HEK293 (cell line): ENCODE data around the gene EYS.

Source experiments
- CTCF ChIA-PET: fragments of 350-600 bp; formaldehyde crosslinking; extraction: SDS; loops from one replicate; lab custom pipeline; 2021; ENCODE audit warnings: antibody characterized with exemption; lab: Yijun Ruan, JAX
- POLR2A ChIA-PET: fragments of 300-600 bp; formaldehyde crosslinking; extraction: SDS; loops from one replicate; lab custom pipeline; 2020; ENCODE audit warnings: antibody characterized with exemption, inconsistent platforms; lab: Yijun Ruan, JAX
- H3K27ac ChIP-seq: fragments of 200-500 bp; sonication (Bioruptor generic); 2 replicates; pipeline ENCODE4 v1.5.1; 2014; ENCODE audit warnings: low read depth, low read length, control low read depth, inconsistent platforms; ENCODE audit errors: extremely low read depth
- H3K36me3 ChIP-seq, 2 experiments: fragments of 200-500 bp in 1 of 2; sonication (Bioruptor generic) in 1 of 2; 1 replicate in 1 of 2; 2 replicates in 1 of 2; pipeline ENCODE4 v1.5.1; 2014 to 2017; ENCODE audit warnings: inconsistent platforms in 2 of 2, low read length in 2 of 2; ENCODE audit not compliant: control insufficient read depth in 2 of 2, insufficient read depth in 1 of 2
- H3K4me1 ChIP-seq: fragments of 200-500 bp; sonication (Bioruptor generic); 2 replicates; pipeline ENCODE4 v1.5.1; 2014; ENCODE audit warnings: mild to moderate bottlenecking, low read length, inconsistent platforms; ENCODE audit not compliant: control insufficient read depth, insufficient read depth
- H3K4me3 ChIP-seq: 2 replicates; pipeline ENCODE4 v1.5.1; 2011; ENCODE audit warnings: low read depth, mild to moderate bottlenecking, control low read depth, low read length, moderate library complexity
- H3K9me3 ChIP-seq: fragments of 200-500 bp; sonication (Bioruptor generic); 2 replicates; pipeline ENCODE4 v1.5.1; 2014; ENCODE audit warnings: low read depth, low read length, inconsistent platforms; ENCODE audit not compliant: control insufficient read depth, insufficient read depth
- REPIN1 ChIP-seq: fragments of 450-650 bp; formaldehyde crosslinking; IDR thresholded peaks from 2 replicates; pipeline ENCODE4 v1.5.1; 2017; ENCODE audit warnings: missing biosample characterization, missing genetic modification characterization, low read depth
- REST ChIP-seq: fragments of 450-650 bp; formaldehyde crosslinking; IDR thresholded peaks from 2 replicates; pipeline ENCODE4 v1.5.1; 2016; ENCODE audit warnings: missing biosample characterization, missing genetic modification characterization
- ZBTB10 ChIP-seq: fragments of 450-650 bp; formaldehyde crosslinking; IDR thresholded peaks from 2 replicates; pipeline ENCODE4 v1.5.1; 2016; ENCODE audit warnings: missing biosample characterization, missing genetic modification characterization
- ZBTB21 ChIP-seq: fragments of 450-650 bp; formaldehyde crosslinking; IDR thresholded peaks from 2 replicates; pipeline ENCODE4 v1.5.1; 2017; ENCODE audit warnings: missing biosample characterization, missing genetic modification characterization
- ZBTB49 ChIP-seq: fragments of 450-650 bp; formaldehyde crosslinking; IDR thresholded peaks from 2 replicates; pipeline ENCODE4 v1.5.1; 2016; ENCODE audit warnings: missing biosample characterization, missing genetic modification characterization, low read depth
- ZBTB8A ChIP-seq: fragments of 450-650 bp; formaldehyde crosslinking; IDR thresholded peaks from 2 replicates; pipeline ENCODE4 v1.5.1; 2016; ENCODE audit warnings: missing biosample characterization, missing genetic modification characterization
- ZNF146 ChIP-seq: fragments of 450-650 bp; formaldehyde crosslinking; IDR thresholded peaks from 2 replicates; pipeline ENCODE4 v1.5.1; 2016; ENCODE audit warnings: missing biosample characterization, missing genetic modification characterization
- ZNF169 ChIP-seq: fragments of 450-650 bp; formaldehyde crosslinking; IDR thresholded peaks from 2 replicates; pipeline ENCODE4 v1.5.1; 2016; ENCODE audit warnings: missing biosample characterization, missing genetic modification characterization
- ZNF175 ChIP-seq: fragments of 450-650 bp; formaldehyde crosslinking; IDR thresholded peaks from 2 replicates; pipeline ENCODE4 v1.5.1; 2016; ENCODE audit warnings: missing biosample characterization, missing genetic modification characterization
- ZNF2 ChIP-seq: fragments of 450-650 bp; formaldehyde crosslinking; IDR thresholded peaks from 2 replicates; pipeline ENCODE4 v1.5.1; 2016; ENCODE audit warnings: missing biosample characterization, missing genetic modification characterization
- ZNF266 ChIP-seq: fragments of 450-650 bp; formaldehyde crosslinking; IDR thresholded peaks from 2 replicates; pipeline ENCODE4 v1.5.1; 2016; ENCODE audit warnings: missing biosample characterization, missing genetic modification characterization, low read depth
- ZNF426 ChIP-seq: fragments of 450-650 bp; formaldehyde crosslinking; IDR thresholded peaks from 2 replicates; pipeline ENCODE4 v1.5.1; 2017; ENCODE audit warnings: missing biosample characterization, missing genetic modification characterization, mild to moderate bottlenecking, inconsistent platforms, moderate library complexity
- ZNF501 ChIP-seq: fragments of 450-650 bp; formaldehyde crosslinking; IDR thresholded peaks from 2 replicates; pipeline ENCODE4 v1.5.1; 2016; ENCODE audit warnings: missing biosample characterization, missing genetic modification characterization
- ZNF514 ChIP-seq: fragments of 450-650 bp; formaldehyde crosslinking; IDR thresholded peaks from 2 replicates; pipeline ENCODE4 v1.5.1; 2016; ENCODE audit warnings: missing biosample characterization, missing genetic modification characterization
- ZNF596 ChIP-seq: fragments of 450-650 bp; IDR thresholded peaks from 2 replicates; pipeline ENCODE4 v1.5.0; 2018; ENCODE audit warnings: missing biosample characterization, mild to moderate bottlenecking, missing genetic modification characterization, moderate library complexity
- ZNF670 ChIP-seq: fragments of 450-650 bp; formaldehyde crosslinking; IDR thresholded peaks from 2 replicates; pipeline ENCODE4 v1.5.1; 2016; ENCODE audit warnings: missing biosample characterization, missing genetic modification characterization, low read depth
- ZNF785 ChIP-seq: fragments of 450-650 bp; formaldehyde crosslinking; IDR thresholded peaks from 2 replicates; pipeline ENCODE4 v1.5.1; 2016; ENCODE audit warnings: missing biosample characterization, missing genetic modification characterization
- ZSCAN23 ChIP-seq: fragments of 450-650 bp; formaldehyde crosslinking; IDR thresholded peaks from 2 replicates; pipeline ENCODE4 v1.5.1; 2016; ENCODE audit warnings: missing biosample characterization, missing genetic modification characterization
- TF ChIP-seq, protein P1 (sequence below): fragments of 450-650 bp; formaldehyde crosslinking; IDR thresholded peaks from 2 replicates; pipeline ENCODE4 v1.5.1; 2016; ENCODE audit warnings: missing biosample characterization, missing genetic modification characterization

EYS gene

DNA sequence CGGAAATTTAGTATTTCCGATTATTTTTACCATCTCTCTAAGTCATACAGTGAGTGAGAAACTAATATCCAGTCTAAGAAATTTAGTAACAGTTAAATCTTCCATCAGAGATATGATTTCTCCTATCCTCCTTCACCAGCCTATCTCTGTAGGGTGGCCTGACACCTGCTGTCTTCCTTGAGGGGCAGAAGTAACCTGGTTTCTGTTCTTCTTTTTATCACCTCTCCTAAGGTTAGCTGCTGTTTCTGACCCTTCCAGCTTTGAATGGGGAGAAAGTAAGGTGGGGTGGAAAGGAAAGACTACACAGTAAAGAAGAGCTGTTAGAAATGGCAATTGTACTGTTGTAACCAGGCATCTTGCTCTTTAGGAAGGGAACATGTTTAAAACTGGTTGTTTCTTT, 1623.8 kb downstream of the EYS start:
- Histone ChIP-seq H3K4me3 (no peak overlapping the region), H3K9me3 (no peaks in the 10 kb centered on the region), H3K36me3 (no peaks in the 10 kb centered on the region), H3K27ac (no peak overlapping the region), H3K4me1 (no peaks in the 10 kb centered on the region)
- ChIA-PET CTCF (no interaction called here), POLR2A (no interaction called here)
- TF ChIP-seq ZNF670 (tag by site-specific recombination): no peak
- no peak for TF ChIP-seq REST (tag by site-specific recombination)
- TF ChIP-seq ZNF169: no peak

DNA sequence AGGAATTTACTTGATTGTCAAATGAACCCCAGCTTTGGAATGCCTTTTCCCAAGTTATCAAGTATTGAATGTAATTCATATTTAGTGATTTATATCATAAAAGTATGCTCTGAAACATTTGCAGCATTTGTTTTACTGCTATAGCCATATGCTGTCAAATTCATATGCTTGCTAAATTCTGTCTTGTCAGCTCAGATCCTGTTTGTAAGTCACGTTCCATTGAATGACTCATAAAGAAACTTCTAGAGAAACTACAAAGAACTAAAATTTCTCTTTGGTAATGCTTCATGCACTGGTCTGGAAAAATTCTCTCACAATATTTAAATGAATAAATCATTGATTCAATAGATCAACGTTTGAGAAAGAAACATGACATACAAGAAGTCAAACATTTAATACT, 1625.6 kb downstream of the EYS start:
- TF ChIP-seq ZNF596 (tag by site-specific recombination) (no peak), ZBTB49 (tag by site-specific recombination) (no peak), REPIN1 (tag by site-specific recombination) (no peak), ZNF785 (tag by site-specific recombination) (no peak), ZBTB8A (tag by site-specific recombination) (no peak), ZSCAN23 (no peak), ZNF146 (tag by site-specific recombination) (no peak), ZNF2 (tag by site-specific recombination) (no peak), ZNF426 (no peak), ZBTB10 (tag by site-specific recombination) (no peak), ZNF266 (tag by site-specific recombination) (no peak), ZNF514 (tag by site-specific recombination) (no peak), ZNF501 (tag by site-specific recombination) (no peak), ZNF175 (tag by site-specific recombination) (no peak), ZBTB21 (tag by site-specific recombination) (no peak)
- TF ChIP-seq, protein P1, sequence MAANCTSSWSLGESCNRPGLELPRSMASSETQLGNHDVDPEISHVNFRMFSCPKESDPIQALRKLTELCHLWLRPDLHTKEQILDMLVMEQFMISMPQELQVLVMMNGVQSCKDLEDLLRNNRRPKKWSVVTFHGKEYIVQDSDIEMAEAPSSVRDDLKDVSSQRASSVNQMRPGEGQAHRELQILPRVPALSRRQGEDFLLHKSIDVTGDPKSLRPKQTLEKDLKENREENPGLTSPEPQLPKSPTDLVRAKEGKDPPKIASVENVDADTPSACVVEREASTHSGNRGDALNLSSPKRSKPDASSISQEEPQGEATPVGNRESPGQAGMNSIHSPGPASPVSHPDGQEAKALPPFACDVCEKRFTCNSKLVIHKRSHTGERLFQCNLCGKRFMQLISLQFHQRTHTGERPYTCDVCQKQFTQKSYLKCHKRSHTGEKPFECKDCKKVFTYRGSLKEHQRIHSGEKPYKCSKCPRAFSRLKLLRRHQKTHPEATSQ (tag by site-specific recombination): no peak
- TF ChIP-seq, all 188 proteins: peak for 0
- Histone ChIP-seq H3K4me3 (no peak overlapping the region), H3K36me3 (no peaks in the 10 kb centered on the region), H3K9me3 (no peaks in the 10 kb centered on the region), H3K27ac (no peak overlapping the region), H3K4me1 (no peaks in the 10 kb centered on the region)
- POLR2A ChIA-PET: no interaction called here
- CTCF ChIA-PET: no interaction called here
